Measurements from ENCODE around the gene NMBR.

DNA sequence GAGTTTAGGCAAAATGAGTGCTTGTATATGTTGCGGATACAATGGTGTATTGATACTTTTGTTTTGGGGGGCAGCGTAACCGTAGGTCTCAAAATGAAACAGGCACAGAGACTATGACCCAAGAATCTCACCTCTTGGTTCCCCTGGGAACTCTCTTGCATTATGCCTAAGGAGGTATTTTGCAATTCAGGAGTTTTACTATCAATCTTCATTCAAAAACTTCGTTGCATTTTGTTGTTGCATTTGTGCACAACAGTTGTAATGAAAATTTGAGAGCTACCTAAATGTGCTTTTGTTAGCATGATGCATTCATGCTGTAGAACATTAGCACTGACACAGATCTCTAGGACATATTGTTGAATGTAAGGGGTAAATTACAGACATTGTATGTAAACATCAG, 18.3 kb upstream of the NMBR start:
- TF ChIP-seq CREB1 (IDR thresholded peaks at IDR 0.05) = no peak
- TF ChIP-seq BACH1 (IDR thresholded peaks at IDR 0.05; ENCODE audit: low read length) = no peak
- TF ChIP-seq, protein P1, sequence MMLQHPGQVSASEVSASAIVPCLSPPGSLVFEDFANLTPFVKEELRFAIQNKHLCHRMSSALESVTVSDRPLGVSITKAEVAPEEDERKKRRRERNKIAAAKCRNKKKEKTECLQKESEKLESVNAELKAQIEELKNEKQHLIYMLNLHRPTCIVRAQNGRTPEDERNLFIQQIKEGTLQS (IDR thresholded peaks at IDR 0.05; ENCODE audit: insufficient read depth, low read depth, low read length) = no peak
- no peak for TF ChIP-seq NANOG (IDR thresholded peaks at IDR 0.05; ENCODE audit: insufficient read depth, low read depth, low read length, poor library complexity, severe bottlenecking)
- TF ChIP-seq, protein P2, sequence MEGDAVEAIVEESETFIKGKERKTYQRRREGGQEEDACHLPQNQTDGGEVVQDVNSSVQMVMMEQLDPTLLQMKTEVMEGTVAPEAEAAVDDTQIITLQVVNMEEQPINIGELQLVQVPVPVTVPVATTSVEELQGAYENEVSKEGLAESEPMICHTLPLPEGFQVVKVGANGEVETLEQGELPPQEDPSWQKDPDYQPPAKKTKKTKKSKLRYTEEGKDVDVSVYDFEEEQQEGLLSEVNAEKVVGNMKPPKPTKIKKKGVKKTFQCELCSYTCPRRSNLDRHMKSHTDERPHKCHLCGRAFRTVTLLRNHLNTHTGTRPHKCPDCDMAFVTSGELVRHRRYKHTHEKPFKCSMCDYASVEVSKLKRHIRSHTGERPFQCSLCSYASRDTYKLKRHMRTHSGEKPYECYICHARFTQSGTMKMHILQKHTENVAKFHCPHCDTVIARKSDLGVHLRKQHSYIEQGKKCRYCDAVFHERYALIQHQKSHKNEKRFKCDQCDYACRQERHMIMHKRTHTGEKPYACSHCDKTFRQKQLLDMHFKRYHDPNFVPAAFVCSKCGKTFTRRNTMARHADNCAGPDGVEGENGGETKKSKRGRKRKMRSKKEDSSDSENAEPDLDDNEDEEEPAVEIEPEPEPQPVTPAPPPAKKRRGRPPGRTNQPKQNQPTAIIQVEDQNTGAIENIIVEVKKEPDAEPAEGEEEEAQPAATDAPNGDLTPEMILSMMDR (IDR thresholded peaks at IDR 0.05; ENCODE audit: control extremely low read depth in 1 of 3, insufficient read depth in 1 of 3, low read depth in 1 of 3, low read length in 3 of 3) = no peak
- no peak for TF ChIP-seq HDAC6 (IDR thresholded peaks at IDR 0.05; ENCODE audit: low read depth, low read length)
- no peak for TF ChIP-seq EP300 (IDR thresholded peaks at IDR 0.05; ENCODE audit: borderline replicate concordance in 1 of 2, low read depth in 2 of 2, low read length in 2 of 2)
- no peak for TF ChIP-seq RXRA (IDR thresholded peaks at IDR 0.05; ENCODE audit: insufficient read depth, low read depth, low read length)
- no peak for TF ChIP-seq POLR2AphosphoS5 (IDR thresholded peaks at IDR 0.05; ENCODE audit: low read depth, low read length)

Measured in H1 (cell line).